GM18502 (cell line): ENCODE measurements around the gene NR6A1.

Experiments used
- ATAC-seq: cut with Tn5 transposase; IDR thresholded peaks from one replicate; pipeline ENCODE4 v1.9.1; 2021; ENCODE audit warnings: mild to moderate bottlenecking; ENCODE audit not compliant: unreplicated experiment, poor library complexity

Gene NR6A1

GRCh38 chr9:124771021-124771866 lies at the start of gene NR6A1:
TSS of gene NR6A1 (minus strand) at chr9:124771311.
- peak; percentile 89 for ATAC-seq

DNA sequence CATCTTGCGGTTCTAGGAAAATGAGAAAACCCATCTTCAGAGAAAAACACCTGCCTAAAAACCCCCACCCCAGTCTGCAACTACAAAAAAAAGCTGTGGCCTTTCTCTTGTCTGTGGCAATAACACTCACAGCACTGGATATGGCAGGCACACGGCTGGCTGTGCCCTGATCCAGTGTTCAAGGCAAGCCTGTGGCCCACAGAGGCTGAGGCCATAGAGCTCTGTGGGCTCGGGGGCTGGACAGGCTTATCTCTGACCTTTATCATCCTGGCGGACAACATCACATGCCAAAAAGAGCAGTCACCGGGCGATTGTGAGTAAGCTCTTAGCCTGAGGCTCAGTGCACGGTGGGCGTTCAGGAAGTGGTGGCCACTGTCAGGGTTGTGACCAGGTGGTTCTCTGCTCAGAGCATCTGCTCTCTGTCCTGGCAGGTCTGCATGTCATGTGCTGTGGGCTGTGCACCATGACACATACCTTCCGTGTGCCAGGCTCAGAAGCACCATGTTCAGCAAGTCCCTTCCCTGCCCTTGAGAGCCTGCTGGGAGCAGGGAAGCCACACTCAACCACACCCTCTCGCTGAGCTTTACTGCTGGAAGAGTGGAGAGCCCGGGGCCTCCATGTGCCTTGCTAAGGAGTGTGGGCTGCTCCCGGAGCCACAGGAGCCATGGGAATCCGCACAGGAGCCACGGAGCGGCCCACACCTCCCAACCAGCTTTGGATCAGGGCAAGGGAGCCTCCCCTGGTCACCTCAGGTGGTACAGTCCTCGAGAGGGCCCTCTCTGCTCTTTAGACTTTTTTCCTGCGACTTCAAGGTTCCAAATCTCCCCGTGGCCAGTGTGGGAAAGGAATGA lies 47.5 kb upstream of the NR6A1 start:
- no peak for ATAC-seq

- no peak for ATAC-seq
Measured at GRCh38 chr9:124815601-124816000, 44.5 kb upstream of the NR6A1 start.

- no peak for ATAC-seq
Measured at GRCh38 chr9:124814164-124814535, 43.0 kb upstream of the NR6A1 start.

GRCh38 chr9:124813501-124814163 lies 42.5 kb upstream of the NR6A1 start:
- no peak for ATAC-seq

- no peak for ATAC-seq
Measured at GRCh38 chr9:124813041-124813440, 41.9 kb upstream of the NR6A1 start.

- ATAC-seq: no peak
Measured at GRCh38 chr9:124812441-124812876, 41.3 kb upstream of the NR6A1 start.

GRCh38 chr9:124810663-124811355 lies 39.7 kb upstream of the NR6A1 start:
- no peak for ATAC-seq

- ATAC-seq: no peak
Measured at GRCh38 chr9:124809741-124810500, 38.8 kb upstream of the NR6A1 start.

- no peak for ATAC-seq
Measured at GRCh38 chr9:124809211-124809610, 38.1 kb upstream of the NR6A1 start.

DNA sequence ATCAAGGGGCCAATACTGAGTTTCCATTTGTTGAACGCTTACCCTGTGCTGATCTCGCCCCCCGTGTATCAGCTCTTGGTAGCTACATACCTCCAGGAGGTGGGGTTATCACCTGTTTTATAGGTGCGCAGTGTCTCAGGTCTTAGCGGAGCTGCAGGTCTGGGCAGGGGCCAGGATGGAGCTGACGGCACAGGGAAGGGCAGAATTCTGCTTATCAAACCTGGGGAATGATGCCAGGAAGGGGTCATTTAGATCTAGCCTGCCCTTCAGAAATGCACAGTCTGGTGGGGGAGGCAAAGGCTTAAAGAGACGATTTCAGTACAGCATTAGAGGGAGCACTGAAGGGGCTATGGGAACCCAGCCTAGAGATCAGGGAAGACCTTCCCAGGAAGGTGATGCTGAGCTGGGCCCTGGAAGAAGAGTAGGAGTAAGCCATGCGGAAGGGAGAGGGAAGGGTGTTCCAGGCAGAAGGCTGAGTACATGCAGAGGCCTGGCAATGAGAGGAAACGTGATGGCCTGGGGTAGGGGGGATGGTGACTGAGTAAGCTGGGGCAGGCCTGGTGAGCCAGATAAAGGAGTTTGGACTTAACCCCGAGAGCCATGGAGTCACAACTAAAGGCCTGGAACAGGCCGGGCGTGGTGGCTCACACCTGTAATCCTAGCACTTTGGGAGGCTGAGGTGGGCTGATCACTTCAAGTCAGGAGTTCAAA lies 37.3 kb upstream of the NR6A1 start:
- ATAC-seq: no peak

DNA sequence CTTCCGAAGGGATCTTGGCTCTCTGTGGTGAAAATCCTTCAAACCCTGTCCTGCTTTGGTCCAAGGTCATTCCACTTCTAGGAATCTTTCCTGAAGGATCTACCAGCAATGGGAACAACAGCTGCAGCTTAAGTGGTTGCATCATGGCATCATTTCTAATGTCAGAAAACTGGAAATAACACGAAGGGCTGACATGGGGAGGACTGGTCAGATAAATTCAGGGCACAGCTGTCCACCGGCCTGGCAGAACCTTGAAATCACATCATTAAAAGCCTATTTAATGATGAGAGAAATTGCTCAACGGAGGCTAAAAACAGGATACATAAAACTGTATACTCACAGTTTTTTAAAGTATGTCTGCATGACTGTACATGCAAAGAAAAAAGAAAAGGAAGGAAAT lies 34.1 kb upstream of the NR6A1 start:
- no peak for ATAC-seq

GRCh38 chr9:124803911-124804310 lies 32.8 kb upstream of the NR6A1 start:
- ATAC-seq: no peak

DNA sequence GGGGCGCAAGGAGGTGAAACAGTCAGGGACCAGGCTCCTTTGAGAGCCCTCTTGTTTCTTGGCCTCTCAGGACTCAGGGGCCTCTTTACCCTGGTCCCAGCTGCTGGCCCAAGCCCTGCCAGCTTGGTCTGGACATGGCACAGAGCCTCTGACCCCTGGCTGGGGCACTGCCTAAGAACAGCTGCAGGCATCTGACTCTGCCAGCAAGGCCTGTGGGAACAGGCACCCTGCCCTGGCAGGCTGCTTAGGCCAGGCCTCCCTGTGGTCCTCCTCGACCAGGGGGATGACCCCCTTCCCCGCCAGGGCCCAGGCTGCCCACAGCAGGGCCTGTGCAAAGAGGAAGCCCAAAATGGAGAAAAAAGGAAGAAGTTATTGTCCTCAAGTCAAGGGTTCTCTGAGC lies 31.3 kb upstream of the NR6A1 start:
- ATAC-seq: no peak

DNA sequence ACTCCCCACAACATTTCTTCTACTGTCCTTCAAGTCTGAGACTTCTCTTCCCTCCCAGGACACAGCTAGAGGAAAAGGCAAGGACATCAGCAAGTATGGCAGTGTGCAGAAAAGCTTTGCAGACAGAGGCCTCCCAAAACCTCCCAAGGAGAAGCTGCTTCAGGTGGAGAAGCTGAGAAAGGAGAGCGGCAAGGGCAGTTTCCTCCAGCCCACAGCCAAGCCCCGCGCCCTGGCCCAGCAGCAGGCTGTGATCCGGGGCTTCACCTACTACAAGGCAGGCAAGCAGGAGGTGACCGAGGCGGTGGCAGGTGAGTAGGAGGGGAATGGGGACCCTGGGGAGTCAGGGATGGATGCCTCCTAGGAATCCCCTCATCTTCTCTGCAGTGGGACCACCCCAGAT lies 30.2 kb upstream of the NR6A1 start:
- no peak for ATAC-seq

GRCh38 chr9:124800306-124801259 lies 29.5 kb upstream of the NR6A1 start:
- no peak for ATAC-seq

- no peak for ATAC-seq
Measured at GRCh38 chr9:124799274-124800006, 28.3 kb upstream of the NR6A1 start.
